Jurkat, Clone E6-1 (cell line): ENCODE measurements around the gene ZBTB8A.
"Not testable (repeated sequence)": the region's sequence is repeated elsewhere in the genome, so short reads cannot be mapped to it uniquely, and the experiment has no call there.

Experiments used
- DNase-seq: peaks from one replicate; pipeline ENCODE4 v3.0.0-alpha.2; 2011; ENCODE audit warnings: low read depth, low spot score
- H3K4me3 ChIP-seq: 2 replicates; pipeline ENCODE4 v1.5.1; 2011; ENCODE audit warnings: mild to moderate bottlenecking, low read length, control low read depth, moderate library complexity

Gene ZBTB8A

GRCh38 chr1:32533792-32534327 is 5.4 kb upstream of the ZBTB8A start:
- H3K4me3 ChIP-seq: no peak overlapping the region
- DNase-seq: peak; percentile 89

- DNase-seq: no peak
- H3K4me3 ChIP-seq: no peak overlapping the region
Observed at GRCh38 chr1:32536117-32536516, 3.1 kb upstream of the ZBTB8A start.

- no peak overlapping the region for H3K4me3 ChIP-seq
Observed at GRCh38 chr1:32536764-32537163, 2.5 kb upstream of the ZBTB8A start.

GRCh38 chr1:32539584-32540571 is 651 bp downstream of the ZBTB8A start:
- DNase-seq: no peak

More at GRCh38 chr1:32536764-32537163, 2.5 kb upstream of the ZBTB8A start:
- no peak for DNase-seq

GRCh38 chr1:32540605-32541004 is 1.4 kb downstream of the ZBTB8A start:
- peak overlapping the region; percentile 67; the same call in 1 of the 2 replicates for H3K4me3 ChIP-seq
- no peak for DNase-seq

More at GRCh38 chr1:32539584-32540571, 651 bp downstream of the ZBTB8A start:
- peak overlapping the region; percentile 67 for H3K4me3 ChIP-seq

- H3K4me3 ChIP-seq: no peak overlapping the region
Observed at GRCh38 chr1:32541064-32541566, 1.9 kb downstream of the ZBTB8A start.

GRCh38 chr1:32546611-32547010 is 7.4 kb downstream of the ZBTB8A start:
- H3K4me3 ChIP-seq: no peak overlapping the region
- DNase-seq: no peak

More at GRCh38 chr1:32541064-32541566, 1.9 kb downstream of the ZBTB8A start:
- DNase-seq: no peak

- DNase-seq: no peak
- H3K4me3 ChIP-seq: no peak overlapping the region
Observed at GRCh38 chr1:32549616-32550015, 10.4 kb downstream of the ZBTB8A start.

GRCh38 chr1:32554288-32554687 is 15.1 kb downstream of the ZBTB8A start:
- H3K4me3 ChIP-seq: no peak overlapping the region

GRCh38 chr1:32557035-32557434 is 17.8 kb downstream of the ZBTB8A start:
- DNase-seq, H3K4me3 ChIP-seq: not testable (repeated sequence)

More at GRCh38 chr1:32554288-32554687, 15.1 kb downstream of the ZBTB8A start:
- DNase-seq: no peak

GRCh38 chr1:32557812-32558211 is 18.6 kb downstream of the ZBTB8A start:
- DNase-seq: no peak
- no peak overlapping the region for H3K4me3 ChIP-seq

GRCh38 chr1:32568929-32569328 is 29.7 kb downstream of the ZBTB8A start:
- no peak overlapping the region for H3K4me3 ChIP-seq
- no peak for DNase-seq

- no peak for DNase-seq
- no peak overlapping the region for H3K4me3 ChIP-seq
Observed at GRCh38 chr1:32580348-32581017, 41.3 kb downstream of the ZBTB8A start.

- DNase-seq: no peak
Observed at GRCh38 chr1:32592943-32593342, 53.7 kb downstream of the ZBTB8A start.

GRCh38 chr1:32600034-32600433 is 60.8 kb downstream of the ZBTB8A start:
- DNase-seq: no peak
- H3K4me3 ChIP-seq: no peak overlapping the region

More at GRCh38 chr1:32592943-32593342, 53.7 kb downstream of the ZBTB8A start:
- H3K4me3 ChIP-seq: no peak overlapping the region

- H3K4me3 ChIP-seq: no peak overlapping the region
- DNase-seq: no peak
Observed at GRCh38 chr1:32605711-32606424, 66.6 kb downstream of the ZBTB8A start.

- DNase-seq: no peak
- H3K4me3 ChIP-seq: no peak overlapping the region
Observed at GRCh38 chr1:32606565-32607371, 67.5 kb downstream of the ZBTB8A start.

GRCh38 chr1:32609180-32609579 is 70.0 kb downstream of the ZBTB8A start:
- no peak overlapping the region for H3K4me3 ChIP-seq
- no peak for DNase-seq
